DMS153 treated with DMSO at 0.1 percent for 48 hours (cell line): ENCODE measurements around the gene KCTD17.

Source experiments
- DNase-seq: peaks from one replicate; lab custom pipeline; 2025; ENCODE audit not compliant: unreplicated experiment; lab: John Stamatoyannopoulos, UW

Gene KCTD17

DNA sequence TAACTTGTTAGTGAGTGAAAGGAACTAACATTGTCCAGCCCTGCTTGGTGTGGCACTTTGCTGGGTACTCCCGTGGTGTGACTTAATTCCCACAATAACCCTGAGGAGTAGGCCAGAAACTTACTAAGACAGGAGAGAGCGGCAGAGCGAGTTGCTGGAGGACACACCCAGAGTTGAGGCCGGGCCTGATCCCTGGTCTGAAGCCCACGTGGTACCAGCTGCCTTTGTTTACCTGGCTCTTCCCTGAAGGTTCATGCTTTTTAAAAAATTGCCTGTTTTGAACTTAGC, 31.4 kb upstream of the KCTD17 start:
- no peak for DNase-seq

- no peak for DNase-seq
These were observed 30.5 kb upstream of the KCTD17 start for GRCh38 chr22:37021041-37021440.

DNA sequence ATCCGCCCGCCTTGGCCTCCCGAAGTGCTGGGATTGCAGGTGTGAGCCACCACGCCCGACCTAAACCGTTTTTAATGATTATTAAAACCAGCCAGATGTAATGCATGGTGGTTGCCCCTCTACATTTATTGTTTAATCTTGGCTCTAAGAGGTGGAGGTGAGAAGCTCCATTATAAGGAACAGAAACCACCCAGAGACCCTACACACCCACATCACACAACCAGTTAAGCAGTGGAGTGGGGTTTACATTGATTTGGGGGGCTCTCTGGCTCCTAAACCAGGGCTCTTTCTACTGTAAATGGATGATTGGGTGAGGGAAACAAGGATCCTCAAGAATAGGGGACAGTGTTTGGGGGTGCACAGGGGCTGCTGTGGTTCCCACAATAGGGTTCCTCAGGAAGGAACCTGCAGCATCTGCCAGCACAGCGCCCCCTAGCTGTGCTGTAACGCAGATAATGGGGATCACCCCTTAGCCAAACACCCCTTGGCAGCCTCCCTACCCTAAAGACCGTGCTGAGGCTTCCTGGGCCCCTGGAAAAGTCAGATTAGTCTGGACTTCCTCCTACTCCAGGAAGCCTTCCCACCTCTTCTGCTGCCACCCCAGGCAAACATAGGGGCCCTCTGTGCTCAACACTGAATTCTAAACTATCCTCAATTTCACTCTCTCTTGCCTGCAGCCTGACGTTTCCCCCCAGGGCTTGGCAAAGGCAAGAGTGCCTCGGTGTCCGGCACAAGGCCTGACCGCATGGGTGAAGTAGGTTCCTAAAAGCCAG, 29.6 kb upstream of the KCTD17 start:
- DNase-seq = no peak

GRCh38 chr22:37022483-37023337, 28.8 kb upstream of the KCTD17 start:
- DNase-seq = no peak

DNA sequence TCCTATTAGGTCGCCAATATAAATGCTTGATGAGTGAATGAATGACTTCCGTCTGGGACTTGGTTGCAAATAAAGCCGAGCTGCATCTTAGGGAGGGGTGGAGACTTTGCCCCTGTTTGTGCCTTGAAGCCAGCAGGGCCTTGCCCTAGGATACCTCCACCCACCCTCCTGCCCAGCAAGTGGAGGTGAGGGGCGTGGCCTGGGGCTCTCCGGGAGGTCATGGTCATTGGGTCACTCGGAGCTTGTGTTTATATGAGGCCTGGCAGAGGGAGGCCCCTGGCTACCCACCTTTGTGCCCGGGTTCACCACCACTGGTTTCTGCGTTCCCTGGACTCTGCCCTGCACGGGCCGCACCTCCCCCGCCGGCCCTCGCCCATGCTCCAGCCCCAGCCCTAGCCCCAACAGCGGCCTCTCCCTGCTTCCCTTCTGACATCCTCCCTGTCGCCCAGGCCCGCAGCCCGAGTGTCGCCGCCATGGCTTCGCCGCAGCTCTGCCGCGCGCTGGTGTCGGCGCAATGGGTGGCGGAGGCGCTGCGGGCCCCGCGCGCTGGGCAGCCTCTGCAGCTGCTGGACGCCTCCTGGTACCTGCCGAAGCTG, 27.7 kb upstream of the KCTD17 start:
- DNase-seq = no peak

- DNase-seq = no peak
These were observed 27.0 kb upstream of the KCTD17 start for GRCh38 chr22:37024339-37025157.

DNA sequence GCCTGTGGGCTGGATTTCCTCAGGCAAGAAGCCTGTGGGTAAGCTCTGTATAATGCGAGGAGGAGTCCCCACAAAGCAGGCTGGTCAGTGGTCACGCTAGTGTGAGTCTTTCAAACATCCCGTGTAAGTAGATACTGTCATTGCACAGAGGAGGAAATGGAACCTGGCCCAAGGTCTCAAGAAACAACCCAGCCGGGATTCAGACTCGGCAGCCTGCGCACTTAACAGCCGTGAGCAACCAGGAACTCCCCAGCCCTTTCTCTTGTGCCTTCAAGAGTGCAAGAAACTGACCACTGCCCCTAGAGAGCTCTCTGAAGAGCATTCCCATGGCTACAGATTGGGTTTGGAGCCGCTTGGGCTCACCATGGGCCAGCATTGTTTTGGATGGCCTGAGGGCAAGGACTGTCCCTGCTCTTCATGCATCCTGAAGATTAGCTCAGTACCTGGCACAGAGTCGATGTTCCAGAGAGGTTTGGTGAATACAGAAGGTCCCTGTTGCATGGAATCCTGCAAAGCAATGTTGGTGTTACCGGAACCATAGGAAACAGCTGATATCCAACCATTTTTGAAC, 26.0 kb upstream of the KCTD17 start:
- no peak for DNase-seq

GRCh38 chr22:37026325-37026724, 25.2 kb upstream of the KCTD17 start:
- DNase-seq = no peak

GRCh38 chr22:37027556-37027955, 24.0 kb upstream of the KCTD17 start:
- no peak for DNase-seq

DNA sequence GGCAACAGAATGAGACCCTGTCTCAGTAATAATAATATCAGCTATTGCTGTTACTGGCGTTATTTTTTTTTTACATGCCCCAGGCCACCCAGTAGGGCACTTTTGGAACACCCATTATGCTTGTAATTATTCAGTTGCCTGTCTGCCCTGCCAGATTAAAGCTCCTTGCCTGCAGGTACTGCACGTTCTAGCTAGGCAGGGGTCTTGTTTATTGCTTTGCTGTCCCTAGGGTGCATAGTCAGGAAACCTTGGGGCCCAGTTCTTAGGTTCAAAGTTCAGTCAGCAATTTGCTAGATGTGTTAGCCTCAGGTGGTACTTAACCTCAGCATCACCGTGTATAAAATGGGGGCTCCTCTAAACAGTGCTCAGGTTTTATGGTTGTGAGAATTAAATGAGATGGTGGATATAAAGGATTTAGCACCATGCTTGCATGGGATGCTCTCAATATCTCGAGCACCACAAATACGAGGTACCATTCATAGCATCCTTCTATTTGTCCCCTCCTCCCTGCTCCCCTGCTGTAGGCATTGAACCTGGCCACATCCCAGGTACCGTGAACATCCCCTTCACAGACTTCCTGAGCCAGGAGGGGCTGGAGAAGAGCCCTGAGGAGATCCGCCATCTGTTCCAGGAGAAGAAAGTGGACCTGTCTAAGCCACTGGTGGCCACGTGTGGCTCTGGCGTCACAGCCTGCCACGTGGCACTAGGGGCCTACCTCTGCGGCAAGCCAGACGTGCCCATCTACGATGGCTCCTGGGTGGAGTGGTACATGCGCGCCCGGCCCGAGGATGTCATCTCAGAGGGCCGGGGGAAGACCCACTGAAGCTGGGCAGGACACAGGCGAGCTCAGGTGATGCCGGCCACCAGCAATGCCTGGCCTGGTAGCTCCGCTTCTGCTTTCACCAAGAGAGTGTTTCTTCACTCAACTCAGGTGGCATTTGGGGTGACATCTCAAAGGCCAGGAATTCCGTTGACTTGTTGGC, 22.6 kb upstream of the KCTD17 start:
- no peak for DNase-seq

DNA sequence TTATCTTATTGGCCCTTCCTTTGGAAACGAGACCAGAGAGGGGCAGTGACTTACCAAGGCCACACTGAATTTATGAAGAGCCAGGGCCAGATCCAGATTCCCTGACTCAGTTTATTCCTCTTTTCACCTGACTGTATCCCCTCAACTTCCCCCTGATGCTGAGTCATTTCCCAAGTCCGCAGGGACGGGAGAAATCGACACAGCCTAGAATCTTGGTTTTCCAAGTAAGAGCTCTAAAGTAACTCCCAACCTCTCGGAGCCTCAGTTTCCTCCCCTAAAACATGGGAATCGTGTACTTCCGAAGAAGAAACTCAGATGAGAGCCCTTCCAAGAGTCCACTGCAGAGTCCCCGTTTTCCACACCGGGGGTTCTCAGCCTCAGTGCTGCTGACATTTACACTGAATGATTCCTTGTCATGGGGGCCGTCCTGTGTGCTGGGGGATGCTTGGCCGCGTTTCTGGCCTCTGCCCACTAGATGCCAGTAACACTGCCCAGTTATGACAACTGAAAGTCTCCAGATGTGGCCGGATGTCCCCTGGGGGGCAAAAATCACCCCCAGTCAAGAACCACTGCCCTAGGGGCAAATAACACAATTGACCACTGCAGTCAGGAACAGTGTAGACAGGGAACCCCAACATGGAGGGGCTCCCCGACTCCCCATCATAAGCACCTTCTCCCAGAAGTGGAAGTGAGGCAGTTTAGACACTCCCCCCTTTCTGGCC, 20.8 kb upstream of the KCTD17 start:
- no peak for DNase-seq

DNA sequence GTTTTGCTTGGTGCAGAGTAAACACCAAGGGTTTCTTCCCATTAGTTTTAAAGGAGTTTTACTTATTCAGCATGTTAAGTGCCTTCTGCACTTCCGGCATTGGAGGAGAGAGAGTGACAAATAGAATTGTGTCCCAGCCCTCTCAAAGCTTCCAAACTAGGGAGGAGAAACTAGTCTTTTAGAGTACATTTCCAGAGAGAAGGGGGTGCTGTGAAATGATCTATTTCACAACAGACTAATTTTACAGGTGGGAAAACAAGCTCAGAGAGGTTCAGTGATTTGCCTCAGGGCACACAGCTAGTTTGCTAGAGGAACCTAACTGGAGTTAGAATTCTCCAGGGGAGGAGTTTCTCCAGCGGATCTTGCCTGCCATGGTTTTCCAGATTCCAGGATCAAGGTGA, 19.4 kb upstream of the KCTD17 start:
- no peak for DNase-seq

DNA sequence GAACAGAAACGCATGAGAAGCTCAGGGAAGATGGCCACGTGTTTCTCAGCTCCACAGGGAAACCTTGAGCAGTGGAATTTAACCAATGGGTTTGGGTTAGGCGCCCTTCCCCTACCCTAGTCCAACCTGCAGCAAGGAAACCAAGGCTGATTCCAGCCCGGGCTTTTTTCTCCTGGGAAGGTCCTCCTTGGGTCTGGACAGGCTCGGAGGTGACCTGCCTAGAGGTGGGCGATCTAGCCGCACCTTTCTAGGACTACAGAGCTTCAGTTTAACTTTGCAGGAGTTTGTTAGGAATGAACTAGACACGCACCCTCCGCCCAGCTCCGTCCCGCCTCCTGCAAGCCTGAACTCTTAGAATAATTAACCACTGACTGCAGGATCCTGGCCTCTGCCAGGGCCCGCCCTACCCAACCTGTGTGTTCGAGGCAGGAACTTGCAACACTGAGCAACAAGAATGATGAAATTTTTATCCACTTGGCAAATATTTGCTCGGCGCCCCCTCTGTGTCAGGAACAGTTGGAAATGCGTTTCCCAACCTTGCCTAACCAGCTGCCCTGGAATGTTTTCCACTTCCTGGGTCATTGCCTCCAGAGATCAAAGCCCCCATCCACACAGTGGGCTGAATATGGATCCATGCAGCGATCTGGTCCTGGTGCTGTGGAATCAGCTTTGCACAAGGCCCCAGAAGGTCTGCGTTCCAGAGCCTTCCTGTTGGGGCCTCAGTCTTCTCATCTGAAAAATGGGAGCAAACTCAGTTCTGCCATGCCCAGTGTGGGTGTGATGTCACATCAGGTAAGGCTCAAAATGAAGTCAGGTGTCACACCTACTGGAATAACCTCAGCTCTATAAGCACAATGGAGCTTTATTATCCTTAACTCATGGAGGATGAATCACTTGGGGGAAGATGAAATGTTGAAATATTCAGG, 18.7 kb upstream of the KCTD17 start:
- DNase-seq = no peak

DNA sequence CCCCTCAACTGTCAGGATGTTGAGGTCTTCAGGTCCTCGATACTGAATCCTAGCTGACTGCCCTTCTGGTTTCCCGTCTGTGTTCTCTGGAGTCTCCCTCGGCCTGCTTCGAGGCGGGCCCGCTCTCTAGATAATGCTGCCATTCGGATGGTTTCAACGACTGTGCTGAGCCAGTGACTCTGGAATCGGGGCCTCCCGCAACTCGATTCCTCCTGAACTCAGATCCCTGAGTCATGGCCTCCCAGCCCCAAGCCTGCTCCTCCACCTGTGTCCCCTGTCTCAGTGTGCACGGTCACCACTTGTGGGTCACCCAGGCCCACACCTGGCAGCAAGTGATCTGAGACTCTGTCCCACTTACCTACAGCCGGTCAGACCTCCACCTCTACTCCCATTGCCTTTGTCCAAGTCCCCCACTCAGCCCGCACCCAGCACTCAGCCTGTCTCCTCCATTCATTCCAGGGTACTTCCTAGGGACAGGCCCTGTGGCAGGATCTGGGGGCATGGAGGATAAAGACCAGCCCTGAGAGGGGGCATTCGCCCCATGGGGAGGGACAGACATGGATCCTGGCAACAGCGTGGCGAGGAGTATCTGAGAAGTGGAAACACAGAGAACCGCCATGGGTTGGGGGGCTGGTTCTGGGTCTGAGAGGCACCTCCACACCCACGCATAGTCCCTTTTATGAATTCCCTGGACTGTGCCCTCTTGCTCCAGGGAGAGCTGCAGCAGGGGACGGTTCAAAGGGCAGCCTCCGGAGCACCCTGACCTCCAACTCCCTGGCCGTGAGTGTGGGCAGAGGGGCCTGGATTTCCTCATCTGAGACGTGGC, 17.7 kb upstream of the KCTD17 start:
- DNase-seq = no peak

- no peak for DNase-seq
These were observed 14.7 kb upstream of the KCTD17 start for GRCh38 chr22:37036655-37037377.

DNA sequence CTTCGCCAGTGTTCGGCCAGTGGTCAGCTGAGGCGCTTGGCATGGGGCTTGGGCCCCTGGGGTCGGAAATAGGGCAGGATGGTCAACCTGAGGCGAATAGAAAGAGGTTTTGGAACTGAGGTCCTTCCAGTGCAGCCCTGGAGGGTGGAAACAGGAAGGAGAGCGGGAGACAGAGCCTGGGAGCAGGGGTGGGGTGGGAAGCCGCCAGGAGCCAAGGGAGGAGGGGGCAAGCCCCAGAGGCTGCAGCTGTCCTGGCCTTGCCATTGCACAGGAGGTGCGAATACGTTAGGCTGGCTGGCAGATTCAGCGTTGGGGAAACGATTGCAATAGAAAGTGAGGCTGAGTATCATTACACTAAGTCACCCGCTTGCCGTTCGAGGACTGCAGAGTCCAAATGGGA, 13.9 kb upstream of the KCTD17 start:
- no peak for DNase-seq

GRCh38 chr22:37039466-37039865, 12.1 kb upstream of the KCTD17 start:
- no peak for DNase-seq
